ENCODE data around the gene TMEM9.

DNA sequence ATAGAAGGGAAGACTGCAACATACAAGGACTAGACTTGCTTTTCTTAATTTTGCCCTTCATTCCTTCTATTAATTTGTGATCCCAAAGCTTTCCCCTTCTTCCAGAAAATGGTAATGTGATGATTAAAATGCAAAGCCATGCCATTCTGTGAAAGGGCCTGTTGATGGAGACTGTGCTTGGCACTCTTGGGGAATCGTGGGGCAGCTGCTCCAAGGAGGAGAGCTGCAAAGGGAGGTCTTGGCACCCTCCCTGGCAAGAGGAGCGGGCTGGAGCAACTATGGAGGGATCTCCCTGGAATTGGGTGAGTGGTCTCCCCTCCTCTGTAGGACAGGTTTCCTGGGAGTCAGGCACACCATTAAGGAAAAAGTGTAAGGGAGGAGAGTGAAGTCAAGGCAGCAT is 58.7 kb downstream of the TMEM9 start:
- no peak for TF ChIP-seq KDM5A (IDR thresholded peaks at IDR 0.05; ENCODE audit: low read length)
- TF ChIP-seq BRCA1 (IDR thresholded peaks at IDR 0.05; ENCODE audit: low read depth, low read length): no peak
- TF ChIP-seq, protein P1, sequence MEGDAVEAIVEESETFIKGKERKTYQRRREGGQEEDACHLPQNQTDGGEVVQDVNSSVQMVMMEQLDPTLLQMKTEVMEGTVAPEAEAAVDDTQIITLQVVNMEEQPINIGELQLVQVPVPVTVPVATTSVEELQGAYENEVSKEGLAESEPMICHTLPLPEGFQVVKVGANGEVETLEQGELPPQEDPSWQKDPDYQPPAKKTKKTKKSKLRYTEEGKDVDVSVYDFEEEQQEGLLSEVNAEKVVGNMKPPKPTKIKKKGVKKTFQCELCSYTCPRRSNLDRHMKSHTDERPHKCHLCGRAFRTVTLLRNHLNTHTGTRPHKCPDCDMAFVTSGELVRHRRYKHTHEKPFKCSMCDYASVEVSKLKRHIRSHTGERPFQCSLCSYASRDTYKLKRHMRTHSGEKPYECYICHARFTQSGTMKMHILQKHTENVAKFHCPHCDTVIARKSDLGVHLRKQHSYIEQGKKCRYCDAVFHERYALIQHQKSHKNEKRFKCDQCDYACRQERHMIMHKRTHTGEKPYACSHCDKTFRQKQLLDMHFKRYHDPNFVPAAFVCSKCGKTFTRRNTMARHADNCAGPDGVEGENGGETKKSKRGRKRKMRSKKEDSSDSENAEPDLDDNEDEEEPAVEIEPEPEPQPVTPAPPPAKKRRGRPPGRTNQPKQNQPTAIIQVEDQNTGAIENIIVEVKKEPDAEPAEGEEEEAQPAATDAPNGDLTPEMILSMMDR (IDR thresholded peaks at IDR 0.05; ENCODE audit: control extremely low read depth in 1 of 3, insufficient read depth in 1 of 3, low read depth in 1 of 3, low read length in 3 of 3): no peak
- TF ChIP-seq NRF1 (IDR thresholded peaks at IDR 0.05; ENCODE audit: low read depth, low read length): no peak
- no peak for TF ChIP-seq YY1 (IDR thresholded peaks at IDR 0.05; ENCODE audit: low read depth, low read length)
- TF ChIP-seq EZH2 (IDR thresholded peaks at IDR 0.05; ENCODE audit: low read depth, low read length, severe bottlenecking): no peak
- no peak for TF ChIP-seq FOSL1 (IDR thresholded peaks at IDR 0.05; ENCODE audit: insufficient read depth, low read depth, low read length)
- no peak for TF ChIP-seq RAD21 (IDR thresholded peaks at IDR 0.05 in 1 of 2, conservative IDR thresholded peaks at IDR 0.05 in 1 of 2; ENCODE audit: low read depth in 2 of 2, low read length in 2 of 2)
- no peak for TF ChIP-seq EP300 (IDR thresholded peaks at IDR 0.05; ENCODE audit: borderline replicate concordance in 1 of 2, low read depth in 2 of 2, low read length in 2 of 2)
- no peak for TF ChIP-seq GTF2F1 (IDR thresholded peaks at IDR 0.05; ENCODE audit: borderline replicate concordance, low read depth, low read length)
